ENCODE data around the gene MTRR. TPM values are rescaled to one million over a fixed set of nuclear protein-coding genes. Genes with fewer than 3 reads are reported as not detected.

The MTRR gene
- total RNA-seq, 1 donor from 2014 or later, result 46.7 TPM

GRCh38 chr5:7857361-7857760 is 11.6 kb upstream of the MTRR start:
- no peak for DNase-seq (ENCODE audit: low read depth)

- DNase-seq (ENCODE audit: low read depth), result no peak
Observed at GRCh38 chr5:7857926-7858632, 10.9 kb upstream of the MTRR start.

- no peak for DNase-seq (ENCODE audit: low read depth)
Observed at GRCh38 chr5:7866196-7866595, 2.8 kb upstream of the MTRR start.

GRCh38 chr5:7867260-7867659 is 1.7 kb upstream of the MTRR start:
- no peak for DNase-seq (ENCODE audit: low read depth)

- no peak for DNase-seq (ENCODE audit: low read depth)
Observed at GRCh38 chr5:7868427-7868772, 548 bp upstream of the MTRR start.

- DNase-seq (ENCODE audit: low read depth), result no peak
Observed at GRCh38 chr5:7869474-7870136, 657 bp downstream of the MTRR start.

GRCh38 chr5:7871653-7872052 is 2.7 kb downstream of the MTRR start:
- peak; percentile 34 for DNase-seq (ENCODE audit: low read depth)

DNA sequence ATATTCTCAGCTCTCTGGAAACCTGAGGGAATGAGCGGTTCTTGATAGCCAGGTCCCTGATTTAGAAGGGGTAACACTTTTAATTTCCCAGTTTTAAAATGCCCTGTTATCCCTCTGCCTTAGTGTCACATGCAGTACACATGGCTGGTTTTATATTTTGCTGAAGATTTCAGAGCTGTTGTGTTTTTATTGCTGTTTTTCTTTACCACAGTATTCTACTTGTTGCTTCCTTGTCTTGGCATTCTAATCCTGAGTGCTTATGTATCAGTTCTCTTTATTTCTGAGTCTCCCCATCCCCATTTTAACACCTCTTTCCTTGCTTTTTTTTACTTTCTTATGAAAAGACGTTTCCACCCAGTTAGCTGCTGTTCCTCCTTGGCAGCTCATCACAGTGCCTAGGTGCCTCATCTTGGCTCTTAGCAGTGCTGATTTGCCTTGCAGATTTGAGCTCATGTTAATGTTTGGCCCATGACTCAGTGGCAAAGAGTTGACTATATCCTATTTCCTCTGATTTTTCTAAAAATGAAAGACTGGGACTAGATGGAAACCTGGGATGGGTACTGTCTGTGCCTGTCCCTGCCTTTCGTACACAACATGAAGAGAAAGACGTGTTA is 3.7 kb downstream of the MTRR start:
- peak; percentile 77 for DNase-seq (ENCODE audit: low read depth)

DNA sequence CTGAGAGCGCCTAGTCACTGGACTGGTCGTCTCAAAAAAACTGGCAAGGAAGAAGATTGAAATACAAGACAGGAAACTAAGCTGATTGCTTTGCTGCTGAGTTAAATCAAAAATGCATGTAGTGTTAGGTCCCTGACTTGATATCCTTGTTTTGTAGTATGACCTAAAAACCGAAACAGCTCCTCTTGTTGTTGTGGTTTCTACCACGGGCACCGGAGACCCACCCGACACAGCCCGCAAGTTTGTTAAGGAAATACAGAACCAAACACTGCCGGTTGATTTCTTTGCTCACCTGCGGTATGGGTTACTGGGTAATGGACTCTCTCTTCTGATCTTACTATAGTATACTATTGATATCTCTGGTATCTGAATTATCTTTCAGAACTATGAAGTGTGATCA is 4.3 kb downstream of the MTRR start:
- DNase-seq (ENCODE audit: low read depth), result no peak

DNA sequence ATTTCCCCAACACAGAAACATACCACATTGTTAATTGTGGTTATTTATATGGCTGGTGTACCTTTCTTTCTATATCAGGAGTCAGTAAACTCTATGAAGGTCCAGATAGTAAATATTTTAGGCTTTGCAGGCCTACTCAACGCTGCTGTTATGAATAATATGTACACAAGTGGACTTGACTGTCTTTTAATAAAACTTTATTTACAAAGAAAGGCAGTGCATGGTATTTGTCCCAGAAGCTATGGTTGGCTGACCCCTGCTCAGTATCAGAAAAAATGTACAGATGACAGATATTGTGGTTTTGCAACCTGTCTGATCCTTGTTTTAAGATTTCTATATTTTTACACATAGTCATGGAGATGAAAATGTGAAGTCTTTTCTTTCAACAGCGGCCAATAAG is 5.7 kb downstream of the MTRR start:
- DNase-seq (ENCODE audit: low read depth), result no peak

- DNase-seq (ENCODE audit: low read depth), result no peak
Observed at GRCh38 chr5:7875151-7875550, 6.2 kb downstream of the MTRR start.

DNA sequence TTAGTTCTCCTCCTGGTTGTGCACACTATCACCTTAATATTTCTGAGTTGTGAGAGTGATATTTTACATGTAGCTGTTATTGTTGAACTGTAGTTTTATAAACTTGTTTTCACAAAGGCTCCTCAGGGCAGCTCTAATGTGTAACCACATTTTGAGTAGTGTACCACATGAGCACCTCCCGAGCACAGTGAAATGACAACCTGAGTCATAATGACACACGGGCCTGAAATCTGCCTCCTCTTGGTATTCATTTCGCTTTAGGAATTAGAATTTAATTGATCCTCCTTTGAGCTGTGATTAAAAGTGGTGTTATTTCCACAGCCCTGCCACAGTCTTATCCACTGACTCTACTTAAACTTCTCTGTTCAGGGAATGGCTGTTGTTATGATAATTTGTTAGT is 7.9 kb downstream of the MTRR start:
- DNase-seq (ENCODE audit: low read depth), result peak; percentile 83

GRCh38 chr5:7877851-7878250 is 8.9 kb downstream of the MTRR start:
- DNase-seq (ENCODE audit: low read depth), result peak; percentile 72

DNA sequence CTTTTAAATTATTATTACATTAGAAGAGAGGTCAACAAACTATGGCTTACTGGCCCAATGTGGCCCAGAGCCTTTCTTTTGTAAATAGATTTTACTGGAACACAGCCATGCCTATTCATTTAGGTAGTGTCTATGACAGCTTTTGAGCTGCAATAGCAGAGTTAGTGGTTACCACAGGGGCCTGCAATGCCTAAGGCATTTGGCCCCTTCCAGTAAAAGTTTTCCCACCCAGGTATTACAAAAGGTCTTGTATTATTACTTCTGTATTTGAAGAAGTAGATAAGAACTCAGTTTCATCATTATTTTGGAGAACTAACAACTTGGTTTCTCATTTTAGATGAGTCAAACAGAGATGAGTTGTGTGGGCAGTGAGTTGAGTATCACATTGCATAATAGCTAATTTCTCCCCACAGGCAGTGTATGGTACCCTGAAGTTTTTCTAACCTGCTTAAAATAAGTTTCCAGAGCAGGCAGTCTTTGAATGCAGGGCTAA is 9.5 kb downstream of the MTRR start:
- peak; percentile 88 for DNase-seq (ENCODE audit: low read depth)

- no peak for DNase-seq (ENCODE audit: low read depth)
Observed at GRCh38 chr5:7881091-7881490, 12.1 kb downstream of the MTRR start.

GRCh38 chr5:7881816-7882215 is 12.9 kb downstream of the MTRR start:
- DNase-seq (ENCODE audit: low read depth), result no peak

DNA sequence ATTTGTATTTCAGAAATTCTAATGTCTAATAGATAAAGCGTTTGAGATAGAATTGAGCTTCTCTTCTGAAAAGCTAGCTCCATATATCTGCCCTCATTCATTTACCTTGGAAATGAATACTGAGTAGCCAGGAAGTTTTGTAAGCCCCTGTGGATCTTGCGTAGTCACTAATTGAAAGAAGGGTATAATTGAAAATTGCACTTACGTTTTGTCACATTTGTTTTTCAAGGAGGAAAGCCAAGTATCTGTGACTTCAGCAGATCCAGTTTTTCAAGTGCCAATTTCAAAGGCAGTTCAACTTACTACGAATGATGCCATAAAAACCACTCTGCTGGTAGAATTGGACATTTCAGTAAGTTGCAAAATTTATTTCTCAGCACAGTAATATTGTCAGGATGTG is 14.0 kb downstream of the MTRR start:
- DNase-seq (ENCODE audit: low read depth), result no peak

DNA sequence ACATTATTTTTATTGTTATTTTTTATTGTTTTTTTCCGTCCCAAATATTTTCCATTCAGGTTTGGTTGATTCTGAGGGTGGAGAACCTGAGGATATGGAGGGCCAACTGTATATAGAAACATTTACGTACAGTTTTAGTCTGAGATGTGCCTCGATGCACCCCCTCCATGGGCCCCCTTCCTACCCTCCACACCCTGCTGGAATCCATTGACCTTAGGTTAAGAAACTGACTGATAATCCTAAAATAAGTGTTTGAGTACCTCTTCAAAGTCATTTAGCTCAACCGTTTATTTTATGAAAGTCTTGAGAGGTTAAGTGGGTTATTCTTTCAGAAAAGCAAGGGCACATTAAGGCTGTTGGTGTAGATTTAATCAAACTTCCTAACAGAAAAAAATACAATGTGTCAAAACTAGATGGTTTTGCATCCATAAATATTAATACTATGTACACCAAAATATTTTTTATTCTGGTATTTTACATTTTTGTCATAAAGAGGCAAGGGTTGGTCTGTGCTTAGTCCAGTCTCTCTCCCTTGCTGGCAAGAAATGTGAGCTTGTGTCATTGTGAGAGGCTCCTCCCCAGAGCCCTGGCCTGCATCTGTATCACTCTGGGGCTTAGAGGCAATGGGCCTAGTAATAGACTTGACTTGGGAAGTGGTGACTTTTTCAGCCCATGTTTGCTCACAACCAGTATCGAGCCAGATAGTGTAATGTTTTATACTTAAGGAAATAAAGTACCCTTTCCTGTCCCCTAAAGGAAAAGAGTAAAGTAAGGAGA is 15.7 kb downstream of the MTRR start:
- DNase-seq (ENCODE audit: low read depth), result no peak

DNA sequence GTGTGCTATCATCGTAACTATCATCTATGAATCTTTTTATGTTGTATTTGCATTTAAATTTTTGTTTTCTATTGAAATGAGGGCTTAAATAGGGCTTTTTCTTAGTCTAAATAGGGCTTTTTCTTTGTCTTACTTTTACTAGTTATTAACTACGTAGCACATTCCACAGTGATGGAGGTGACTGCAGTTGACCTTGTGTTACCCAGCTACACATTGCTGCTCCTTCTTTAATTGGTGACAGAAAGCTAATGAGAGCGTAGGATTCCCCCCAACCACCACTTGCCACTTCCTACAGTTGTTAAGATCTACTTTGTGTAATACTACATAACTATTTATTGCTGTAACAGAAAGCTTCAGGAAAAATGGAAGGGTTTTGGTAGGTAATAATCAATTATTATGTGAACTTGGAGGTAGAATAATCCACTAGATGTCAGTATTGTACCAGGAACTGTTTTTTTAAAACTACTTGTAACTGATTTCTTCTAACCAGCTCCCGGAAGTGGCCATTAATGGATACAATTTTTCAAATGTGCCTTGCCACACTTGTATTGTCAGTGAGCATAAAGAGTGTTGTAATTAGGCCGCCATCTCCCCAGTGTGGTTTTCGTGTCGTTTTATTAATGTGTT is 18.0 kb downstream of the MTRR start:
- DNase-seq (ENCODE audit: low read depth), result peak; percentile 77

DNA sequence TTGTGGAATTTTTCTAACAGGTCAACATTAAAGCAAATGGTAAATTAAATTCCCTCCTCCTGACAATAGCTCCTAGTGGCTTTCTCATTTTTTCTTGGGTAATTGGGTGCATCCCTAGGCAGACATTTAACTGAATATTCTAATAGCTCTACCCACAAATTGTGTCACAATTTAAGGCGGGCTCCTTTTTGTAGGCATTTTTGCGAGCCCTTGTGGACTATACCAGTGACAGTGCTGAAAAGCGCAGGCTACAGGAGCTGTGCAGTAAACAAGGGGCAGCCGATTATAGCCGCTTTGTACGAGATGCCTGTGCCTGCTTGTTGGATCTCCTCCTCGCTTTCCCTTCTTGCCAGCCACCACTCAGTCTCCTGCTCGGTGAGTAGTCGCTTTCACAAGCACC is 20.0 kb downstream of the MTRR start:
- no peak for DNase-seq (ENCODE audit: low read depth)

- no peak for DNase-seq (ENCODE audit: low read depth)
Observed at GRCh38 chr5:7894439-7894838, 25.5 kb downstream of the MTRR start.

GRCh38 chr5:7894860-7895259 is 25.9 kb downstream of the MTRR start:
- DNase-seq (ENCODE audit: low read depth), result no peak
